Activated T-helper 17 cell treated with anti-CD3 and anti-CD28 coated beads, Interleukin-2, amount 50 U/mL, for 72 hours (primary cell): ENCODE results near the gene MXD4. TPM values are rescaled to one million over a fixed set of nuclear protein-coding genes. Genes with fewer than 3 reads are reported as not detected.

Source experiments
- ATAC-seq: fragments of 150-1000 bp; cut with Tn5 transposase; replicated peaks from 2 replicates; pipeline ENCODE4 v1.10.0; 2021; ENCODE audit warnings: mild to moderate bottlenecking, moderate library complexity
- H3K27ac Mint-ChIP-seq: one replicate; pipeline ENCODE4 v1.8.0; 2022; ENCODE audit warnings: mixed read lengths
- H3K27me3 Mint-ChIP-seq: one replicate; pipeline ENCODE4 v1.8.0; 2022; ENCODE audit warnings: mixed read lengths
- H3K36me3 Mint-ChIP-seq: one replicate; pipeline ENCODE4 v1.8.0; 2022; ENCODE audit warnings: low read depth, mild to moderate bottlenecking, mixed read lengths
- H3K4me1 Mint-ChIP-seq: one replicate; pipeline ENCODE4 v1.8.0; 2022; ENCODE audit warnings: mixed read lengths
- H3K4me3 Mint-ChIP-seq: one replicate; pipeline ENCODE4 v1.8.0; 2022; ENCODE audit warnings: mild to moderate bottlenecking, mixed read lengths
- H3K9me3 Mint-ChIP-seq: one replicate; pipeline ENCODE4 v1.8.0; 2022; ENCODE audit warnings: mixed read lengths
- total RNA-seq, 2 donors: library from RNA; stranded (reverse); gene quantifications; one replicate each; pipeline ENCODE4 v1.2.3, GENCODE V29; 2022

Gene MXD4
- total RNA-seq, 2 donors from 2014 or later = 6.1 to 7.7 TPM

DNA sequence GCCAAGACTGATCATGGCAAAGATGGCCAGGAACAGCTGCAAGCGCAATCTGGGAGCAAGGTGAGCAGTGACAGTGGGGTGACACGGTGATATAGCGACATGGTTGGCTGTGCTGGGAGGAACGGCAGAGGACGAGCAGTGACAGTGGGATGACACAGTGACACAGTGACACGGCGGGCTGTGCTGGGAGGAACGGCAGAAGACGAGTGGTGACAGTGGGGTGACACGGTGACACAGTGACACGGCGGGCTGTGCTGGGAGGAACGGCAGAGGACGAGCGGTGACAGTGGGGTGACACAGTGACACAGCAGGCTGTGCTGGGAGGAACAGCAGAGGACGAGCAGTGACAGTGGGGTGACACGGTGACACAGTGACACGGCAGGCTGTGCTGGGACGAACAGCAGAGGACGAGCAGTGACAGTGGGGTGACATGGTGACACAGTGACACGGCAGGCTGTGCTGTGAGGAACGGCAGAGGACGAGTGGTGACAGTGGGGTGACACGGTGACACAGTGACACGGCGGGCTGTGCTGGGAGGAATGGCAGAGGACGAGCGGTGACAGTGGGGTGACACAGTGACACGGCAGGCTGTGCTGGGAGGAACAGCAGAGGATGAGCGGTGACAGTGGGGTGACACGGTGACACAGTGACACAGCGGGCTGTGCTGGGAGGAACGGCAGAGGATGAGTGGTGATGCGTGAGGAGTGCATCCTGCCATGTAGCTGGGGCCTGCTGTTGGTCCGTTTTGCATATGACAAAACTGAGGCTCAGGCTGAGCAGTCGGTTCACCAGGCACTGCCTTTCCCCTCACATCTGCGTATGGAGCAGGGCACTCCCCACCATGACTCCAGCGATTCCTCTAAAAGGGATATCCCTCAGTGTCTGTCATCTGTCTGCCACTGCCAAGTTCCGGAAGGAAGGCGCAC lies 36.0 kb upstream of the MXD4 start:
- Mint-ChIP-seq H3K27me3 (no peaks in the 10 kb centered on the region), H3K4me1 (peaks cover 14% of the 10 kb centered on the region), H3K36me3 (peaks cover 5% of the 10 kb centered on the region), H3K27ac (peak overlapping the region; percentile 59), H3K9me3 (no peaks in the 10 kb centered on the region), H3K4me3 (no peak overlapping the region)
- no peak for ATAC-seq

DNA sequence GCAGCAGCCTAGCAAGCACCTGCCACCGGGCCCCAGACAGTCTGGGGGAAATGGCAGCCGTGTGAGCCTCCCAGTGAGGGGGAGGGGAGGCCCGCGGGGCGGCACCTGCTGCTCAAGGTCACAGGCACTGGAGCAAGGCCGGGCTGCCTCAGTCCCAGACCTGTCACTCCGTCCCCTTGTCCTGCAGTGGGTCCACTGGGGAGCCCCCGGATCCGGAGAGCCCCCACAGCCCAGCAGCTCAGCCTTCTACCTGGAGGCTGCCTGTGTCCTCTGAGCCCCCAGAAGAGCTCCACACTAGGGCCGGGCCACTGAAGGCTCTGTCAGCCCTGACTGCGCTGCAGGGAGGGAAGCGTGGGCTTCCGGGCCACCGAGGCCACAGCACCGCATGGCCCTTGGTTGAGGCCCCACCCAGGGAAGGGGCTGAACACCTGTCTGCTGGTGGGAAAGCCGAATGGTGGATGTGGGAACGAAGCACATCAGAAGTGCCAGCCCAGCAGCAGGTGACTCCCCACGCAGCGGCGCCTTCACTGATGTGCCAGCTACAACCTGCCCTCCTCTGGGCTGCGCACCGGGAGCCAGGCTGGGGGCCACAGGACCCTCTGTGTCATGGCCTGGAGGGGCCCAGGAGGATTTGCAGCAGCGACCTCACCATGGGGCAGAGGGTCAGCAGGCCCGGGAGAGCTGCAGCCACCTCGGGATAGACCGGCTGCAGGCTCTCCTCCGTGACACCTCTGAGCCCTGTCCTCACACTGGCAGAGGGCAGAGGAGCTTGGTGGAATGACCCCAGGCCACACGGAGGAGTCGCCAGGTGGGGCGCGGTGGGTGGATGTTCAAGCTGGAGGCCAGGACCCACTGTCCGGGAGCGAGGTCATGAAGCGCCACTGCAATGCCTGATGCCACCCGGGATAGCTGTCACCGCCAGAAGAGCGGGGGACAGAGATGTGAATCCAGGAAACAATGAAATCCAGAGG lies 35.0 kb upstream of the MXD4 start:
- Mint-ChIP-seq H3K4me3 (no peak overlapping the region), H3K4me1 (peaks cover 14% of the 10 kb centered on the region), H3K27ac (peak overlapping the region; percentile 59), H3K36me3 (peaks cover 5% of the 10 kb centered on the region), H3K27me3 (no peaks in the 10 kb centered on the region), H3K9me3 (no peaks in the 10 kb centered on the region)
- no peak for ATAC-seq

DNA sequence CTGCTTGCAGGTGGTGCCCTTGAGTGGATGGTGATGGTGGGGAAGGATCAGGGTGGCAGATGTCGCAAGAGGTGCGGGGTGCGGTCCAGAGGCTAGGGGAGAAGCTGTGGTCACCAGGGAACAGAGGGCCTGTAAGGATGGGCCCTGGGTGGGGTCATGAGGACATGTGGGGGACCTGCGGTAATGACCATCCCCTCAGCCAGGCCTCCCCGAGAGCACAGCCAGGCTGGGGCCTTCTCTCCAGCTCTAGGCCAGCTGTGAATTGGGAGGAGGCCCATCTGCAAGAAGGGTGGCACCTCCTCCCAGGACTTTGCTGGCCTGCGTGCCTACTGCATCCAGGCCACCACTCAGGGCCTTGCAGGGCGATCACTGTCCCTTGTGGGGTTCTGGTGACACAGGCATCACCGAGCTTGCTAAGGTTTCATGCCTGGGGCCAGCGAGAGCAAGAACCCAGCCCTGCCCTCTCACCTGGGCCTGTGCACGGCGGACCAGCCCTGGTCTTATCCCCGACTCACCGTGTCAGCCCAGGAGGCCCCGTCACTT lies 34.1 kb upstream of the MXD4 start:
- Mint-ChIP-seq H3K4me3 (no peak overlapping the region), H3K27ac (peak overlapping the region; percentile 44), H3K9me3 (no peaks in the 10 kb centered on the region), H3K36me3 (peaks cover 5% of the 10 kb centered on the region), H3K27me3 (no peaks in the 10 kb centered on the region), H3K4me1 (peaks cover 16% of the 10 kb centered on the region)
- no peak for ATAC-seq

DNA sequence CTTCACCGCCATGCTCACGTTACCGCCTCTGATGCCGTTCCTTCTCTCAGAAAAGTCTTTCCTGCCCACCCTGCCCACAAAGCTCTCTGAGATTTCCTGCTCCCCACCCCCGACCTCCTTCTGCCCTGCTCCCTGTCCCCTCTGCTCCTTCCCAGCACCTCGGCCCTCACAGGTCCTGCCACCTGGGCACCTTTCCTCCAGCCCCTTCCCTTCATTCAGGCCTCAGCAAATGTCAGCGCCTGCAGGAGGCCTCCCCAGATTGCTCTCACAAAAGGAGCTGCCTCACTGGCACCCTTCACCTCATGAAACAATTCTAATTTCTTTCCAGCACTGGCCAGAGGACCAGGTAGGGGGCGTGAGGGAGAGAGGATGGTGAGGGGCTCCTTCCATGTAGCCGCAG lies 33.6 kb upstream of the MXD4 start:
- Mint-ChIP-seq H3K4me3 (no peak overlapping the region), H3K27me3 (no peaks in the 10 kb centered on the region), H3K27ac (peak overlapping the region; percentile 44), H3K9me3 (no peaks in the 10 kb centered on the region), H3K36me3 (peaks cover 5% of the 10 kb centered on the region), H3K4me1 (peaks cover 19% of the 10 kb centered on the region)
- no peak for ATAC-seq

DNA sequence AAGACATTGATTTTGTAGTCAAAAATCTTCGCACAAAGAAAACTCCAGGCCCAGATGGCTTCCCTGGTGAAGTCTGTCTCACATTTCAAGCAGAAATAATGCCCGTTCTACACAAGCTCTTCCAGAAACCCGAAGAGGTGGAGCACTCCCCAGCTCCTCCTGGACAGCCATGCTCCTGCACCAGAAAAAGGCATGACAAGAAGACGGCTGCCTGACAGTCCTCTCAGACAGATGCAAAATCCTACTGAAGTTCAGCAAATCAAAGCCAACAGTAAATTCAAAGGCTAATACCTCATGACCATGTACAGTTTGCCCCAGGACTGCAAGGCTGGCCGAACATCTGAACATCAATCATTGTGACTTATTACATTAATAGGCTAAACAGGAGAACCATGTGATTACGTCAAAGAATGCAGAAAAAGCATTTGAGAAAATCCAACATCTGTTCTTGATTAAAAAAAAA lies 30.8 kb upstream of the MXD4 start:
- no peak for ATAC-seq
- Mint-ChIP-seq H3K36me3 (no peaks in the 10 kb centered on the region), H3K27me3 (no peaks in the 10 kb centered on the region), H3K9me3 (no peaks in the 10 kb centered on the region), H3K4me3 (no peak overlapping the region), H3K27ac (no peak overlapping the region), H3K4me1 (peaks cover 14% of the 10 kb centered on the region)

DNA sequence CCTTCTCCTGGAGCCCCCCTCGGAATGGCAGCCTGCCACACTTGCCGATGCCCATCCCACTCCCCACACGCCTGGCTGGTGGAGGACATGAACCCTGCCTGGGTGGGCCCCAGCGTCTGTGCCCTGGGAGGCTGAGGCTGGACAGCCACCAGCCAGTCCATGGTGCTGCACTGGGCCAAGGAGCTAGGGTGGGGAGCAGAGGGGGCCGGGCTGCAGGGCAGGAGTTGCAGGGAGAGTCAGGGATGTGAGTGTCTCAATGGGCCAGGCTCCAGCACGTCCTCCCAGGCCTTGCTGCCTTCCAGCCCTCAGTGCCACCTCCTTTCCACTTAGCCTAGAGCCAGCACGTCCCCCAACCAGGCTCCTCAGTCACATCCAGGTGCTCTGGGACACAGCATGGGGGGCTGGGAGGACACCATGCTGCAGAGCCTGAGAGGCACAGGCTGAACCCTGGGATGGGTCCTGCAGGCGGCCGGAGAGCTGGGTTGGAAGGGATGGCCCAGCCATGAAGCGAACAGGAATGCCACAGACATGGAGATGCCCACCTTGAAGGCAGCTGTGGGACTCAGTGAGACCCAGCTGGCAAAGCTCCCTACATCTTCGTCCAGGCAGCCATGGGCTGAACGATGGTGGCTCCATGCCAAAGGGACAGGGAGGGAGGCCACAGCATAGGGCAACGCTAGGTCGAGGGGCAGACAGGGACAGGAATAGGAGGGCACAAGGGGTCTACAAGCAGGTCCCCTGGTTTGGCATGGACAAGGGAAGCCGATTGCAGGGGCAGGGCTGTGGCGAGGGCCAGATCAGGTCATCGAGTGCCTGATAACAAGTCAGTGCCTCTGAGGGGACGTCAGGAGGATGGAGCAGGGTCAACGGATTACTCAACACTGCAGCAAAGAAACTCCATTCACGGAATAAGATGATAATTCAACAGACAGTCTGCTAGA lies 30.1 kb upstream of the MXD4 start:
- peak overlapping the region; percentile 70 for H3K4me3 Mint-ChIP-seq
- H3K4me1 Mint-ChIP-seq = peaks cover 10% of the 10 kb centered on the region
- H3K36me3 Mint-ChIP-seq = no peaks in the 10 kb centered on the region
- ATAC-seq = no peak
- peak overlapping the region; percentile 84 for H3K27ac Mint-ChIP-seq
- H3K9me3 Mint-ChIP-seq = no peaks in the 10 kb centered on the region
- no peaks in the 10 kb centered on the region for H3K27me3 Mint-ChIP-seq

DNA sequence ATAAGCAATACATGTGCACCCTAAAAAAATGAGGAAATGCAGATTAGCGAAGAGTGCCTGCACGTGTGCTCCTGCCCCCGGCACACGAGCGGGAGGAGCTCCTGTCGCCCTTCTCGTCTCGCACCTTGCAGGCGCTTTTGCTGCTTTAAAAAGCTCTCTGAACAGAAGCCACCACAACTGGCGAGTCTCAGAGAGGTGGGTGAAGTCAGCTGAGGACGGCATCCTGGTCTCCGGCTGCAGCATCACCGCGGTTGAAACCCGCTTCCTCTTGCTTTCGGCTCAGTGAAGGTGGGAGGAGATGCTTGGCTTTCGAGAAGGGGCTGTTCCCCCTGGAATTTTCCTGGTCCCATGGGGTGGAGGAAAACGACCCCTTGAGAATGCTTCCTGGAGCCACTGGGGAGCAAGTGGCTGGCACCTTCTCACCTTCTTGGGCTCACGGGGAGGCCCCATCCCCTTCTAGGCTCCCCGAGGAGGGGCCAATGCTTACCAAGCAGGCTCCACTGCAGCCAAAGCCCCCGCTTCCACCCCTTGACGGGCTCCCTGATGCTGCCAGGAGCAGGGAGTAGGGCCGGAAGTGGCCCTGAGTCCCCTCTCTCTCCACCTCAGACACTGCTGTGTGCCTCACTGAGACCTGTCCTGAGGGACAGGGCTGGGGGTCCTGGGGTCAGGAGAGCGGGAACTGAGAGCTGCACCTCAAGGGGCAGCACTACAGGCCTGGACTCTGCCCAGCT lies 29.2 kb upstream of the MXD4 start:
- Mint-ChIP-seq H3K4me3 (peak overlapping the region; percentile 70), H3K4me1 (peaks cover 10% of the 10 kb centered on the region), H3K36me3 (no peaks in the 10 kb centered on the region), H3K27me3 (no peaks in the 10 kb centered on the region), H3K27ac (peak overlapping the region; percentile 84), H3K9me3 (no peaks in the 10 kb centered on the region)
- peak; percentile 91 for ATAC-seq

DNA sequence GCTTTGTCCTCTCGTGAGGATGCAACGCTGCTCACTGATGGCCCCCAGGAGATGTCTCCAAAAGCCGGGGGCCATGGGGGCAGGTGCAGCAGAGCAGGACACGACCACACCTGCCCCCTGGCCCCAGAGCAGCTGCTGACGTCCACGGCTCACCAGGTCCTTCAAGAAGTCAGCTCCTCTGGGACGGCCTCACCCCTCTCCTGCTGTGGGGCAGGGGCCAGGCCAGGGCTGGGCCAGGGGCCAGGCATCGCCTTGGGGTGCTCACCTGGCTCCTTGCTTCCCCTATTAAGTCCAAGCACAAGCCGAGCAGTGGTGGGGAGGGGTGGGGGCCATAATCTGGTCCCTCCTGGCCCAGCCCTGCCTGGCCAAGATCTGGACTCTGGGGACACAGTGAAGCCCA lies 28.6 kb upstream of the MXD4 start:
- no peaks in the 10 kb centered on the region for H3K36me3 Mint-ChIP-seq
- peak overlapping the region; percentile 84 for H3K27ac Mint-ChIP-seq
- H3K9me3 Mint-ChIP-seq = no peaks in the 10 kb centered on the region
- no peak for ATAC-seq
- peaks cover 7% of the 10 kb centered on the region for H3K4me1 Mint-ChIP-seq
- H3K4me3 Mint-ChIP-seq = peak overlapping the region; percentile 70
- H3K27me3 Mint-ChIP-seq = no peaks in the 10 kb centered on the region

DNA sequence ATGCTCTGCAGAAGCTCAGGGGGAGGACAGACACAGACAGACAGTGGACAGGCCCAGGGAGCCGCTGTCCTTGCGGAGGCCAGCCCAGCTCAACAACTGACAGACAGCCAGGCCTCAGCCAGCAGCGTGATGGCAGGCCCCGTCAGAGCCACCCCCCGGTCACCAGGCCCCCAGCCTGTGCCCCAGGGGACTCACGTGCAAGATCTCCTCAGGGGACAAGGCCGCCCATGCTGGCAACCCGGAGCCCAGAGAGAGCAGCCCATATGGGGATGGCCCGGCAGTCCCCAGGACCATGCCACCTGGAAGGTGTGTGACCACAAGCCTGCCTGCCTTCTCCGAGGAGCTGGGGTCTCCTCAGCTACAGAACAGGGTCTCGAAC lies 28.0 kb upstream of the MXD4 start:
- no peak overlapping the region for H3K27ac Mint-ChIP-seq

DNA sequence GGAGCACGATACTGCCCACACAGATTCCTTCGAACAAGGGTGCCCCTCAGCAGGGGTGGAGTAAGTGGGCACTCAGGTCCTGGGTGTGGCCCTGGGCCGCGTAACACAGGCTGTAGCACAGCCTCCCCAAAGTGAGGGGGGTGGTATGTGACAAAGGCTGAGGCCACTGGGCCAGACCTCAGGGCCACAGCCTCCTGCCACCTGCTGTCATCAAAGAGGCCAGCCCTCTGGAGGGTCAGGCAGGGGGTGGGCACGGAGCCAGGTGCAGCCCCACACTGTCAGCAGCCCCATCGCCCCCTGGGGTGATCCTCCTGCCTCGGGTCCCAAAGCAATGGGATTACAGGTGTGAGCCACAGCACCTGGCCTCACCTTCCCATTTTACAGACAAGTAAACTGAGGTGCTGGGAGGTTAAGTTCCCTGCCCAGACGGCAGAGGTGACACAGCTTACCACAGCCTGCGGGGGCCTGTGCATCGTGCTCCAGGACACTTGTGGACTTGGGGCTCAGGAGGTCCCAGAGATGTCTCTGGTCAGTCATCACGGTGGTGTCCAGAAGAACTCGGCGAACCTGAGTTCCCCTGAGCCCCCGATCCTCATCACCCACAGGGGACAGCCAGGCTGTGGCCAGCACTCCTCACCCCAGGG lies 27.5 kb upstream of the MXD4 start:
- no peaks in the 10 kb centered on the region for H3K27me3 Mint-ChIP-seq
- H3K4me1 Mint-ChIP-seq = peaks cover 5% of the 10 kb centered on the region
- no peak overlapping the region for H3K27ac Mint-ChIP-seq
- ATAC-seq = no peak
- H3K9me3 Mint-ChIP-seq = no peaks in the 10 kb centered on the region
- peak overlapping the region; percentile 27 for H3K4me3 Mint-ChIP-seq
- no peaks in the 10 kb centered on the region for H3K36me3 Mint-ChIP-seq

More for the DNA sequence above, 28.0 kb upstream of the MXD4 start:
- Mint-ChIP-seq H3K36me3 (no peaks in the 10 kb centered on the region), H3K4me1 (peaks cover 5% of the 10 kb centered on the region), H3K27me3 (no peaks in the 10 kb centered on the region), H3K4me3 (peak overlapping the region; percentile 27), H3K9me3 (no peaks in the 10 kb centered on the region)
- no peak for ATAC-seq

DNA sequence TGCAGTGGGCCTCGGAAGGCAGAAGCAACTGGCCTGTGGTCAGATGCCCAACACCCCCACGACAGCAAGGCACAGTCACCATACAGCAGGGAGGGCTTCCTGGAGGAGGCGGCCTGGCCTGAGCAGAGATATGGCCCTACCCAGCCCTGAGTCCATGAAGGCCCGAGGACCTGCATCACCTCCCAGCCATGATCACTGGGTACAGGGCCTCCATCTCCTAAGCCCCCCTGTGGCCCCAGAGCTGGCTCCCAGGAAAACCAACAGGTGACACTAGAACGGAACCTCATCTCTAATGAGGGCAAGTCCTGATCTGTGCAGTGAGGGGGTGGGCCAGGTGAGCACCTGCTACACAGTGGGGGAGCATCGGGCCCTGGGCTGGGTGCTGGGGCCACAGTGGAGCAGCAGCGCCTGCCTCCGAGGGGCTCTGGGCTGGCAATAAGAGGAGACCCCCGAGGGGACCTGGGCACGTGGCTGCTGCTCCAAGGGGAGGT lies 26.2 kb upstream of the MXD4 start:
- H3K4me1 Mint-ChIP-seq = peaks cover 11% of the 10 kb centered on the region
- no peaks in the 10 kb centered on the region for H3K36me3 Mint-ChIP-seq
- H3K4me3 Mint-ChIP-seq = no peak overlapping the region
- no peaks in the 10 kb centered on the region for H3K9me3 Mint-ChIP-seq
- ATAC-seq = no peak
- H3K27me3 Mint-ChIP-seq = no peaks in the 10 kb centered on the region
- no peak overlapping the region for H3K27ac Mint-ChIP-seq

DNA sequence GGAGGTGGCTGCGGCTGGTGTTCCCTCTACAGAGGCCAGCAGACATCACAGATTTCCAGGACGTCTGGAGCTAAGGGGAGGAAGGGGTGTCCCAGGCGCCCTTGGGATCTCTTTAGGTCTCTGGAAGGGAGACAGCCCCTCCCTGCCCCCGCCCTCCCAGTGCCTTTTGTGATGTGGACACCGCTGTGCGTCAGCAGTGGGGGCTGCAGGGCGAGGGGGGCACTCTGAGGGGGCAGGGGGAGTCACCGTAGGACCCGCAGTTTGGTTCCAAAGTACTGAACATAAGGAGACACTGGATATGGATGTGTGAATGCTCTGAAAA lies 25.6 kb upstream of the MXD4 start:
- no peaks in the 10 kb centered on the region for H3K9me3 Mint-ChIP-seq
- peaks cover 17% of the 10 kb centered on the region for H3K4me1 Mint-ChIP-seq
- no peaks in the 10 kb centered on the region for H3K27me3 Mint-ChIP-seq
- no peak overlapping the region for H3K4me3 Mint-ChIP-seq
- H3K27ac Mint-ChIP-seq = no peak overlapping the region
- no peaks in the 10 kb centered on the region for H3K36me3 Mint-ChIP-seq
- ATAC-seq = no peak
